Measurements from ENCODE around the gene NRXN2.

The NRXN2 gene

GRCh38 chr11:64764753-64765152 is 41.8 kb upstream of the NRXN2 start:
- Histone ChIP-seq H3K27me3 (ENCODE audit: insufficient read depth, low read length) (no peaks in the 10 kb centered on the region), H3K4me1 (ENCODE audit: insufficient read depth, low read length) (peaks cover 56% of the 10 kb centered on the region), H3K9me3 (ENCODE audit: insufficient read depth, low read depth, low read length) (no peaks in the 10 kb centered on the region), H3K4me3 (ENCODE audit: low read length) (no peak overlapping the region), H3K27ac (ENCODE audit: low read depth, low read length) (peak overlapping the region; percentile 98; the same call in 1 of the 2 replicates), H3K9ac (ENCODE audit: low read depth, low read length) (no peak overlapping the region), H3K36me3 (ENCODE audit: insufficient read depth, low read length) (peaks cover 59% of the 10 kb centered on the region)
- WGBS: 93% methylated on average over 7 of the region's 8 CpGs

GRCh38 chr11:64764040-64764611 is 41.1 kb upstream of the NRXN2 start:
- Histone ChIP-seq H3K9me3 (ENCODE audit: insufficient read depth, low read depth, low read length) (no peaks in the 10 kb centered on the region), H3K4me3 (ENCODE audit: low read length) (no peak overlapping the region), H3K9ac (ENCODE audit: low read depth, low read length) (peak overlapping the region; percentile 51), H3K36me3 (ENCODE audit: insufficient read depth, low read length) (peaks cover 53% of the 10 kb centered on the region), H3K4me1 (ENCODE audit: insufficient read depth, low read length) (peaks cover 63% of the 10 kb centered on the region), H3K27ac (ENCODE audit: low read depth, low read length) (peak overlapping the region; percentile 98), H3K27me3 (ENCODE audit: insufficient read depth, low read length) (no peaks in the 10 kb centered on the region)
- 74% methylated on average over 10 of the region's 11 CpGs for WGBS

GRCh38 chr11:64763526-64764039 is 40.6 kb upstream of the NRXN2 start:
- H3K27ac ChIP-seq (ENCODE audit: low read depth, low read length): peak overlapping the region; percentile 98
- 60% methylated on average over 6 of the region's 6 CpGs for WGBS
- peak overlapping the region; percentile 2; the same call in 1 of the 2 replicates for H3K4me3 ChIP-seq (ENCODE audit: low read length)
- H3K9ac ChIP-seq (ENCODE audit: low read depth, low read length): peak overlapping the region; percentile 51
- H3K36me3 ChIP-seq (ENCODE audit: insufficient read depth, low read length): peaks cover 47% of the 10 kb centered on the region
- H3K27me3 ChIP-seq (ENCODE audit: insufficient read depth, low read length): no peaks in the 10 kb centered on the region
- H3K4me1 ChIP-seq (ENCODE audit: insufficient read depth, low read length): peaks cover 63% of the 10 kb centered on the region
- H3K9me3 ChIP-seq (ENCODE audit: insufficient read depth, low read depth, low read length): no peaks in the 10 kb centered on the region

GRCh38 chr11:64762674-64763525 is 39.9 kb upstream of the NRXN2 start:
- H3K9me3 ChIP-seq (ENCODE audit: insufficient read depth, low read depth, low read length): no peaks in the 10 kb centered on the region
- H3K4me1 ChIP-seq (ENCODE audit: insufficient read depth, low read length): peaks cover 63% of the 10 kb centered on the region
- H3K9ac ChIP-seq (ENCODE audit: low read depth, low read length): peak overlapping the region; percentile 51
- peaks cover 40% of the 10 kb centered on the region for H3K36me3 ChIP-seq (ENCODE audit: insufficient read depth, low read length)
- H3K27ac ChIP-seq (ENCODE audit: low read depth, low read length): peak overlapping the region; percentile 98
- peak overlapping the region; percentile 9 for H3K4me3 ChIP-seq (ENCODE audit: low read length)
- 23% methylated on average over 11 of the region's 13 CpGs for WGBS
- H3K27me3 ChIP-seq (ENCODE audit: insufficient read depth, low read length): no peaks in the 10 kb centered on the region

- Histone ChIP-seq H3K4me1 (ENCODE audit: insufficient read depth, low read length) (peaks cover 61% of the 10 kb centered on the region), H3K27ac (ENCODE audit: low read depth, low read length) (peak overlapping the region; percentile 98), H3K4me3 (ENCODE audit: low read length) (no peak overlapping the region), H3K36me3 (ENCODE audit: insufficient read depth, low read length) (peaks cover 34% of the 10 kb centered on the region), H3K27me3 (ENCODE audit: insufficient read depth, low read length) (no peaks in the 10 kb centered on the region), H3K9me3 (ENCODE audit: insufficient read depth, low read depth, low read length) (no peaks in the 10 kb centered on the region), H3K9ac (ENCODE audit: low read depth, low read length) (peak overlapping the region; percentile 51)
- 66% methylated on average over 5 of the region's 5 CpGs for WGBS
These were observed 39.3 kb upstream of the NRXN2 start for GRCh38 chr11:64762277-64762673.

GRCh38 chr11:64760759-64761420 is 37.9 kb upstream of the NRXN2 start:
- Histone ChIP-seq H3K4me3 (ENCODE audit: low read length) (no peak overlapping the region), H3K27me3 (ENCODE audit: insufficient read depth, low read length) (no peaks in the 10 kb centered on the region), H3K27ac (ENCODE audit: low read depth, low read length) (peak overlapping the region; percentile 75; the same call in 1 of the 2 replicates), H3K36me3 (ENCODE audit: insufficient read depth, low read length) (peaks cover 23% of the 10 kb centered on the region), H3K4me1 (ENCODE audit: insufficient read depth, low read length) (peaks cover 59% of the 10 kb centered on the region), H3K9ac (ENCODE audit: low read depth, low read length) (no peak overlapping the region), H3K9me3 (ENCODE audit: insufficient read depth, low read depth, low read length) (no peaks in the 10 kb centered on the region)
- WGBS: 81% methylated on average over 7 of the region's 7 CpGs

GRCh38 chr11:64759722-64760719 is 37.0 kb upstream of the NRXN2 start, which contains the start of gene PYGM:
Gene PYGM, minus strand, starts transcription at chr11:64759974. Its CDS starts 76 bp downstream, at chr11:64759898.
- Histone ChIP-seq H3K9ac (ENCODE audit: low read depth, low read length) (no peak within 1 kb of the TSS), H3K27me3 (ENCODE audit: insufficient read depth, low read length) (no peaks in the 10 kb centered on the region), H3K4me1 (ENCODE audit: insufficient read depth, low read length) (peaks cover 55% of the 10 kb centered on the region), H3K9me3 (ENCODE audit: insufficient read depth, low read depth, low read length) (no peaks in the 10 kb centered on the region), H3K27ac (ENCODE audit: low read depth, low read length) (peak within 1 kb of the TSS; percentile 75), H3K4me3 (ENCODE audit: low read length) (peak within 1 kb of the TSS; percentile 9; the same call in 1 of the 2 replicates), H3K36me3 (ENCODE audit: insufficient read depth, low read length) (peaks cover 16% of the 10 kb centered on the region)
- 40% methylated on average over 24 of the region's 24 CpGs for WGBS

GRCh38 chr11:64759131-64759721 is 36.2 kb upstream of the NRXN2 start:
- Histone ChIP-seq H3K9me3 (ENCODE audit: insufficient read depth, low read depth, low read length) (no peaks in the 10 kb centered on the region), H3K9ac (ENCODE audit: low read depth, low read length) (no peak overlapping the region), H3K36me3 (ENCODE audit: insufficient read depth, low read length) (peaks cover 8% of the 10 kb centered on the region), H3K27ac (ENCODE audit: low read depth, low read length) (peak overlapping the region; percentile 75; the same call in 1 of the 2 replicates), H3K4me3 (ENCODE audit: low read length) (no peak overlapping the region), H3K4me1 (ENCODE audit: insufficient read depth, low read length) (peaks cover 47% of the 10 kb centered on the region), H3K27me3 (ENCODE audit: insufficient read depth, low read length) (no peaks in the 10 kb centered on the region)
- WGBS: 79% methylated on average over 21 of the region's 21 CpGs

GRCh38 chr11:64758330-64759079 is 35.5 kb upstream of the NRXN2 start:
- H3K4me1 ChIP-seq (ENCODE audit: insufficient read depth, low read length): peaks cover 40% of the 10 kb centered on the region
- no peaks in the 10 kb centered on the region for H3K9me3 ChIP-seq (ENCODE audit: insufficient read depth, low read depth, low read length)
- peaks cover under 1% of the 10 kb centered on the region; the same call in 1 of the 2 replicates for H3K36me3 ChIP-seq (ENCODE audit: insufficient read depth, low read length)
- no peaks in the 10 kb centered on the region for H3K27me3 ChIP-seq (ENCODE audit: insufficient read depth, low read length)
- 93% methylated on average over 15 of the region's 15 CpGs for WGBS
- H3K4me3 ChIP-seq (ENCODE audit: low read length): no peak overlapping the region
- H3K27ac ChIP-seq (ENCODE audit: low read depth, low read length): no peak overlapping the region
- no peak overlapping the region for H3K9ac ChIP-seq (ENCODE audit: low read depth, low read length)
